Right lobe of liver (tissue), 6 donors: Measurements from ENCODE around the gene SLC2A5. TPM values are rescaled to one million over a fixed set of nuclear protein-coding genes. Genes with fewer than 3 reads are reported as not detected.

Experiments
- ATAC-seq, 4 donors: fragments of 200-7000 bp; cut with Tn5 transposase; one replicate each; pipeline ENCODE4 v1.9.1; 2020; ENCODE audit warnings: mild to moderate bottlenecking in 4 of 4, moderate library complexity in 4 of 4
- DNase-seq, 3 donors: peaks; one replicate each; pipeline ENCODE4 v3.0.0-alpha.2; 2020
- H3K27ac ChIP-seq, 3 donors: fragments of 200-600 bp; one replicate each; pipeline ENCODE4 v1.8.0; 2022
- H3K27me3 ChIP-seq, 2 donors: fragments of 200-600 bp; one replicate each; pipeline ENCODE4 v1.8.0; 2022
- H3K36me3 ChIP-seq, 4 donors: fragments of 200-600 bp; sonication (generic) in 1 of 4; one replicate each; pipeline versions ENCODE4 v1.5.1 to v1.8.0; 2017 to 2022; ENCODE audit warnings: control low read depth in 1 of 4
- H3K4me1 ChIP-seq, 4 donors: fragments of 200-600 bp; sonication (generic) in 1 of 4; one replicate each; pipeline versions ENCODE4 v1.5.1 to v1.8.0; 2017 to 2022; ENCODE audit warnings: control low read depth in 1 of 4
- H3K4me3 ChIP-seq, 3 donors: fragments of 200-600 bp; one replicate each; pipeline ENCODE4 v1.8.0; 2022
- H3K9me3 ChIP-seq, 4 donors: fragments of 200-600 bp; sonication (generic) in 1 of 4; one replicate each; pipeline versions ENCODE4 v1.5.1 to v1.8.0; 2017 to 2022; ENCODE audit warnings: control low read depth in 1 of 4
- POLR2A ChIP-seq: fragments of 450-650 bp; IDR thresholded peaks from one replicate; pipeline ENCODE4 v1.6.1; 2017; ENCODE audit warnings: antibody characterized with exemption, mild to moderate bottlenecking
- WGBS: methylation state at CpG from one replicate; pipeline ENCODE4 v1.1.6; 2018; ENCODE audit warnings: low coverage, low lambda C conversion rate; ENCODE audit not compliant: insufficient coverage; ENCODE audit errors: missing lambda C conversion rate; 5-methylcytosine and 5-hydroxymethylcytosine counted together
- intact Hi-C, 2 donors: fragments of 100-400 bp; cut with DNase I; formaldehyde crosslinking; loops; one replicate each; pipeline versions ENCODE4 v1.11.2 to v1.14.1; 2022
- long read RNA-seq: library from polyadenylated mRNA; unstranded; transcript quantifications from one replicate; pipeline ENCODE4 v2.0.0, GENCODE V29; 2019
- total RNA-seq, 6 experiments: library from RNA; depleted of rRNA in 2 of 6; stranded (reverse); fragments of >200 nt in 2 of 6; fragmentation: NEBNext Ultra II Directional in 3 of 6; extraction: Animal tissue kit (Norgen Biotek cat#: 25700) in 3 of 6; gene quantifications; one replicate each; pipeline versions ENCODE4 v1.1.0 to v1.2.4, GENCODE V29; 2016 to 2023
- TF ChIP-seq, protein P1 (sequence below), 4 donors: fragments of 200-600 bp in 3 of 4; fragments of 450-650 bp in 1 of 4; IDR thresholded peaks; one replicate each; pipeline versions ENCODE4 v1.5.1 to v1.8.0; 2016 to 2022; ENCODE audit warnings: antibody characterized with exemption in 4 of 4, mild to moderate bottlenecking in 2 of 4
- donor health status: DM: no; HTN: yes; CAD: no.
- donor health status: DM: no; HTN: no; CAD: no.
- donor health status: DM: no; HTN: no; CAD: no.
- donor health status: DM: no; HTN: yes; CAD: no.
- donor health status: DM: no; HTN: yes; CAD: no.

Gene SLC2A5
- total RNA-seq, result 1 to 10 TPM in 1 of 6 experiments, under 1 TPM in 5; 0.19 to 3.5 (median 0.30) TPM
- long read RNA-seq, result 0 reads

DNA sequence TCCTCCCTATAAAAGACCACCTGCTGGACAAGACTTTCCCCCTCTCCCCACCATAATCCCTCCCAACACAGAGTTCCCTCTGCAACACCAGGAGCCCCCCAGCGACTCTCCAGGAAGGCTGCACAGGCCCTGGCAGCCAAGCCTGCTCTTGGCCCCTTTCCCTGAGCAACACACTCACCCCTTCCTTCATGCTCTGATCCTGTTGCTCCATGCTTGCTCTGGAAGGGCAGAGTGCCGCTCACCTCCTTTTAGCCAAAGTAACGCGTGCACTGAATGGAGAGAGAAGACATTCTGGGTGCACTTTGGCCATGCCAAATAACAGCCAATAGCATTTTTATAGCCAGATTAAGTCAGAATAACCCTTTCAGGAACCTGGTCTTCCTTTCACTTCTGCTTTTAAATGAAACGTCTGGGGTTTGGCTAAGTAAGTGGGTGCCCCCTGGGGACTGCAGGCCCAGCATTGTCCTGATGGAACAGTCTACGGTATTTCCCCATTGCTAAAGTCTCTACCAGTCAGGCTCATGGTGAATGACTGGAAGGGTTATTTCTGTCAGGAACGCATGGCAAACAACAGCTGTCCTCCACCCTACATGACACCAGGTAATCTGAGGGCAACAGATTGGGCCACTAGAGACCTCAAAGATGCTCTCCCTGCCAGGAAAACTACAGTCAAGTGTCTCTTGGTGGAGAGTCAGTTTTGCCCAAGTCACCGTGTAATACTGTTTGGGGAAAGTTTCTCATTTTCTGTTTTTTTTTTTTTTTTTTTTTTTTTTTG lies at the start of gene SLC2A5:
Gene SLC2A5, minus strand, starts transcription at position 310 of the 775 bp plus-strand sequence. Its CDS starts 99 bp downstream, at position 211.
- TF ChIP-seq POLR2A, result no peak
- TF ChIP-seq, protein P1, sequence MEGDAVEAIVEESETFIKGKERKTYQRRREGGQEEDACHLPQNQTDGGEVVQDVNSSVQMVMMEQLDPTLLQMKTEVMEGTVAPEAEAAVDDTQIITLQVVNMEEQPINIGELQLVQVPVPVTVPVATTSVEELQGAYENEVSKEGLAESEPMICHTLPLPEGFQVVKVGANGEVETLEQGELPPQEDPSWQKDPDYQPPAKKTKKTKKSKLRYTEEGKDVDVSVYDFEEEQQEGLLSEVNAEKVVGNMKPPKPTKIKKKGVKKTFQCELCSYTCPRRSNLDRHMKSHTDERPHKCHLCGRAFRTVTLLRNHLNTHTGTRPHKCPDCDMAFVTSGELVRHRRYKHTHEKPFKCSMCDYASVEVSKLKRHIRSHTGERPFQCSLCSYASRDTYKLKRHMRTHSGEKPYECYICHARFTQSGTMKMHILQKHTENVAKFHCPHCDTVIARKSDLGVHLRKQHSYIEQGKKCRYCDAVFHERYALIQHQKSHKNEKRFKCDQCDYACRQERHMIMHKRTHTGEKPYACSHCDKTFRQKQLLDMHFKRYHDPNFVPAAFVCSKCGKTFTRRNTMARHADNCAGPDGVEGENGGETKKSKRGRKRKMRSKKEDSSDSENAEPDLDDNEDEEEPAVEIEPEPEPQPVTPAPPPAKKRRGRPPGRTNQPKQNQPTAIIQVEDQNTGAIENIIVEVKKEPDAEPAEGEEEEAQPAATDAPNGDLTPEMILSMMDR (IDR thresholded peaks at IDR 0.05), result no peak
- Histone ChIP-seq H3K27ac (no peak within 1 kb of the TSS), H3K27me3 (no peaks in the 10 kb centered on the region), H3K4me1 (no peaks in the 10 kb centered on the region), H3K36me3 (no peaks in the 10 kb centered on the region), H3K4me3 (no peak within 1 kb of the TSS), H3K9me3 (no peaks in the 10 kb centered on the region)
- intact Hi-C loops, result no loop called here
- 55% methylated on average over 5 of the region's 8 CpGs for WGBS
- DNase-seq (no peak), ATAC-seq (peak; percentile 46 to 68 (median 54))

DNA sequence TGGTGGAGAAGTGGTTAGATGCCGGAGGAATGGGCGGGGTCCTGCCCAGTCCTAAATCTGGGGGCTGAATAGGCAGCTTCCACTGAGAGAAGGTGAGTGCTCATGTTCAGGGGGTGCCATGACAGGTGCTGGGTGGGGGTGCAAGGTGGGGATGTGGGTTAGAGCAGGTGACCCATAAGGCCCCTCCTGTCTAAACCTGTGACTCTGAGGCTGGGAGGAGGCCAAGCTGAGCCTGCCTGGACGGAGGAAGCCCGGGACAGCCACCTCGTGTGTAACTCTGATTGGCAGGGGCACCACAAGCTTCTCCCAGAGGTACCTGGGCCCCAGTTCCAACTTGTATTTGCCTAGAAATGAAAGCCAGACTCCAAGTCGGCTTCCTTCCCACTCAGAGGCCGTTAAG lies 48.8 kb upstream of the SLC2A5 start:
- 90% methylated on average over 3 of the region's 7 CpGs for WGBS
- intact Hi-C loops, result no loop called here
- ATAC-seq (peak in 1 of 4 donors; percentile 25), DNase-seq (peak in 1 of 3 donors; percentile 47)
- TF ChIP-seq POLR2A, result no peak
- Histone ChIP-seq H3K4me1 (peaks cover 0 to 4% (median 2%) of the 10 kb centered on the region in 4 donors), H3K27ac (no peak overlapping the region), H3K36me3 (no peaks in the 10 kb centered on the region), H3K9me3 (no peaks in the 10 kb centered on the region), H3K4me3 (no peak overlapping the region), H3K27me3 (no peaks in the 10 kb centered on the region)

DNA sequence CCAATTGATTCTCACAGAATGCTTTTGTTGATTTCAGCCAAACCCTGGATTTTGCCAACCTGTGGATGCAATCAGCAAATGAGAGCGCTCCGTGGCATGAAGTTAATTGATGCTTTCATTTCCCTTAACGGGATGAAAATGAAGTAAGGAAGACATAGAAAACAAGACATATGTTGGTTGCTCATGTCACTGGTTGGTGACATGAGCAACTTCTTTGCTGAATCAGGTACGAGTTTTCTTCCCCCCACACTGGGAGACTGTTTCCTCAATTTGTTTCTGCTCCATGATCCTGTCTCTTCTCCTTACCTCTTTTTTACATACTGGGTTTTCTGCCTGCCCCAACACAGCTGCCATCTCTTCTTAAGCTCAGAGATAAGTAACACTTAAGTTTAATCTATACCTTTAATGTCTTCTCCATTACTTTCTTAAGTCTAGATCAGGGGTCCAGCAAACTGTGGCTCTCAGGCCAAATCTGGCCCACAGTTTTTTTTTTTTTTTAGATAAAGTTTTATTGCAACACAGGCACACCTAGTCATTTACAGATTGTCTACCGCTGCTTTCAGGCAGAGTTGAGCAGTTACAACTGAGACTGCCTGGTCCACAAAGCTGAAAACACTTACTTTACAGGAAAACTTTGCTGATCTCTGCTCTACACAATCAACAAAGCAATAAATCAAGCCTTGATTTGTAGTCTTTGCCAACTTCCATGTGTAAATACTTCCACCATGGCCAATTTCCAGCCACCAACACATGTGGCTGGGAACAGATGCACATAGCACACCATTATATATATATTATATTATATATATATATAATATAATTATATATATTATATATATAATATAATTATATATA lies 46.1 kb upstream of the SLC2A5 start:
- TF ChIP-seq POLR2A, result no peak
- TF ChIP-seq, protein P1 (IDR thresholded peaks at IDR 0.05), result no peak

GRCh38 chr1:9112961-9113880 lies 43.8 kb upstream of the SLC2A5 start:
- TF ChIP-seq POLR2A, result no peak
- TF ChIP-seq, protein P1 (IDR thresholded peaks at IDR 0.05), result no peak
- peak; percentile 73 to 79 (median 78) for ATAC-seq
- no peaks in the 10 kb centered on the region for H3K27me3 ChIP-seq
- no peaks in the 10 kb centered on the region for H3K36me3 ChIP-seq
- DNase-seq, result peak; percentile 70 to 88 (median 71)
- 50% methylated on average over 2 of the region's 13 CpGs for WGBS
- H3K27ac ChIP-seq, result peak overlapping the region; percentile 65 to 78 (median 71)
- H3K4me3 ChIP-seq, result no peak overlapping the region
- intact Hi-C loops, result no loop called here
- no peaks in the 10 kb centered on the region for H3K9me3 ChIP-seq
- peaks cover 0 to 18% (median 7%) of the 10 kb centered on the region in 4 donors for H3K4me1 ChIP-seq

More for the DNA sequence above, 46.1 kb upstream of the SLC2A5 start:
- WGBS, result 70% methylated on average over 5 of the region's 5 CpGs
- H3K27ac ChIP-seq, result no peak overlapping the region
- DNase-seq (peak in 1 of 3 donors; percentile 9), ATAC-seq (no peak)
- no peaks in the 10 kb centered on the region for H3K27me3 ChIP-seq
- intact Hi-C loops, result no loop called here
- no peaks in the 10 kb centered on the region for H3K36me3 ChIP-seq
- H3K9me3 ChIP-seq, result no peaks in the 10 kb centered on the region
- no peak overlapping the region for H3K4me3 ChIP-seq
- peaks cover 0 to 11% (median 5%) of the 10 kb centered on the region in 4 donors for H3K4me1 ChIP-seq
